ENCODE data around the gene TFDP2. TPM values are rescaled to one million over a fixed set of nuclear protein-coding genes. Genes with fewer than 3 reads are reported as not detected.

Gene TFDP2
- total and polyA plus RNA-seq, 2 experiments from 2014 or later: 150 to 410 TPM

DNA sequence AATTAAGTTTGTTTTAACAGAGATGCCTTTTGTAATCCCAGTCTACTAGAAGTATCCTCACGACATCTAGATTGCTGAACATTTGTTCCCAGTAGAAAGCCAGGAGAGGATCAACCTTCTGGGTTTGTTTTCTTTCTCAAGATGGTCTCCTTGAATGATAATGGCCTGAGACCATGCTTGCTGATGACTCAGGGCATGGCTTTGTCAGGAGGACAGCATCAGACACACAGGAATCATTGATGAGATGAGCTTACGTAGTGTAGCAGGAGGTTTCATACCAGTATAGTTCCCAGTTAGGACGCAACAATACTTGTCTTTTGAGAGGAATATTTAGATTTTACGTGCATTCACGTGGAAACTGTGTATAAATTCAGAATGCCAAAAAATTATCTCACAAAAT, 234.3 kb downstream of the TFDP2 start:
- Histone ChIP-seq H4K20me1 (replicated peaks; ENCODE audit: insufficient read depth) (0 out of 2 replicates have a peak, but pooled peaks cover 9% of the 10 kb centered on the region), H3F3A (replicated peaks; ENCODE audit: low read depth) (no peaks in the 10 kb centered on the region), H3K27ac (ENCODE audit: low read depth) (no peak overlapping the region), H3K27me3 (ENCODE audit: insufficient read depth) (no peaks in the 10 kb centered on the region), H3K4me1 (ENCODE audit: insufficient read depth) (no peaks in the 10 kb centered on the region), H3K4me2 (no peak overlapping the region), H3K36me3 (ENCODE audit: insufficient read depth) (peaks cover 12% of the 10 kb centered on the region; the same call in 1 of the 2 replicates), H3K79me2 (replicated peaks; ENCODE audit: insufficient read depth) (no peaks in the 10 kb centered on the region), H3K9me2 (ENCODE audit: insufficient read depth) (no peaks in the 10 kb centered on the region), H3K4me3 (no peak overlapping the region), H2AFZ (no peak overlapping the region)
- DNase-seq (ENCODE audit: low spot score): no peak
- peaks cover 86% of the 10 kb centered on the region for H3K36me3 Mint-ChIP-seq (ENCODE audit: low read depth)
- H3K4me1 Mint-ChIP-seq: no peaks in the 10 kb centered on the region
- H3K27ac Mint-ChIP-seq: no peak overlapping the region
- peaks cover 6% of the 10 kb centered on the region; the same call in 2 of the 3 replicates for H3K9me3 Mint-ChIP-seq
- H3K4me3 Mint-ChIP-seq: no peak overlapping the region
- no peak for ATAC-seq
- peaks cover 1% of the 10 kb centered on the region for H3K27me3 Mint-ChIP-seq (ENCODE audit: insufficient read depth, low read depth, poor library complexity)
- no peak for TF ChIP-seq POLR2AphosphoS5 (IDR thresholded peaks at IDR 0.05; ENCODE audit: low read depth)

GRCh38 chr3:141914311-141914710, 235.0 kb downstream of the TFDP2 start:
- Histone ChIP-seq H3K79me2 (replicated peaks; ENCODE audit: insufficient read depth) (no peaks in the 10 kb centered on the region), H3K4me1 (ENCODE audit: insufficient read depth) (no peaks in the 10 kb centered on the region), H4K20me1 (replicated peaks; ENCODE audit: insufficient read depth) (0 out of 2 replicates have a peak, but pooled peaks cover 10% of the 10 kb centered on the region), H3F3A (replicated peaks; ENCODE audit: low read depth) (no peaks in the 10 kb centered on the region), H3K9me2 (ENCODE audit: insufficient read depth) (no peaks in the 10 kb centered on the region), H3K36me3 (ENCODE audit: insufficient read depth) (peaks cover 12% of the 10 kb centered on the region; the same call in 1 of the 2 replicates), H2AFZ (no peak overlapping the region), H3K4me3 (no peak overlapping the region), H3K4me2 (no peak overlapping the region), H3K27ac (ENCODE audit: low read depth) (no peak overlapping the region), H3K27me3 (ENCODE audit: insufficient read depth) (no peaks in the 10 kb centered on the region)
- DNase-seq (ENCODE audit: low spot score) (no peak), ATAC-seq (no peak)
- peaks cover 1% of the 10 kb centered on the region for H3K27me3 Mint-ChIP-seq (ENCODE audit: insufficient read depth, low read depth, poor library complexity)
- no peak overlapping the region for H3K4me3 Mint-ChIP-seq
- H3K4me1 Mint-ChIP-seq: no peaks in the 10 kb centered on the region
- H3K27ac Mint-ChIP-seq: no peak overlapping the region
- peaks cover 91% of the 10 kb centered on the region for H3K36me3 Mint-ChIP-seq (ENCODE audit: low read depth)
- peaks cover 6% of the 10 kb centered on the region; the same call in 2 of the 3 replicates for H3K9me3 Mint-ChIP-seq
- no peak for TF ChIP-seq EZH2phosphoT487 (IDR thresholded peaks at IDR 0.05; ENCODE audit: unreplicated experiment)
- TF ChIP-seq ZNF331 (CRISPR knock-in tag; IDR thresholded peaks at IDR 0.05; ENCODE audit: low read depth): no peak
- TF ChIP-seq REST (IDR thresholded peaks at IDR 0.05; ENCODE audit: unreplicated experiment): no peak
- no peak for TF ChIP-seq JUNB (IDR thresholded peaks at IDR 0.05; ENCODE audit: unreplicated experiment)
- no peak for TF ChIP-seq POLR2AphosphoS5 (IDR thresholded peaks at IDR 0.05; ENCODE audit: low read depth)
- no peak for TF ChIP-seq CREB1 (CRISPR knock-in tag; IDR thresholded peaks at IDR 0.05; ENCODE audit: low read depth)
- TF ChIP-seq ZNF114 (CRISPR knock-in tag; IDR thresholded peaks at IDR 0.05): no peak
- TF ChIP-seq, protein P1, sequence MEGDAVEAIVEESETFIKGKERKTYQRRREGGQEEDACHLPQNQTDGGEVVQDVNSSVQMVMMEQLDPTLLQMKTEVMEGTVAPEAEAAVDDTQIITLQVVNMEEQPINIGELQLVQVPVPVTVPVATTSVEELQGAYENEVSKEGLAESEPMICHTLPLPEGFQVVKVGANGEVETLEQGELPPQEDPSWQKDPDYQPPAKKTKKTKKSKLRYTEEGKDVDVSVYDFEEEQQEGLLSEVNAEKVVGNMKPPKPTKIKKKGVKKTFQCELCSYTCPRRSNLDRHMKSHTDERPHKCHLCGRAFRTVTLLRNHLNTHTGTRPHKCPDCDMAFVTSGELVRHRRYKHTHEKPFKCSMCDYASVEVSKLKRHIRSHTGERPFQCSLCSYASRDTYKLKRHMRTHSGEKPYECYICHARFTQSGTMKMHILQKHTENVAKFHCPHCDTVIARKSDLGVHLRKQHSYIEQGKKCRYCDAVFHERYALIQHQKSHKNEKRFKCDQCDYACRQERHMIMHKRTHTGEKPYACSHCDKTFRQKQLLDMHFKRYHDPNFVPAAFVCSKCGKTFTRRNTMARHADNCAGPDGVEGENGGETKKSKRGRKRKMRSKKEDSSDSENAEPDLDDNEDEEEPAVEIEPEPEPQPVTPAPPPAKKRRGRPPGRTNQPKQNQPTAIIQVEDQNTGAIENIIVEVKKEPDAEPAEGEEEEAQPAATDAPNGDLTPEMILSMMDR (conservative IDR thresholded peaks at IDR 0.05; ENCODE audit: low read depth in 2 of 2): no peak
- TF ChIP-seq, protein P2, sequence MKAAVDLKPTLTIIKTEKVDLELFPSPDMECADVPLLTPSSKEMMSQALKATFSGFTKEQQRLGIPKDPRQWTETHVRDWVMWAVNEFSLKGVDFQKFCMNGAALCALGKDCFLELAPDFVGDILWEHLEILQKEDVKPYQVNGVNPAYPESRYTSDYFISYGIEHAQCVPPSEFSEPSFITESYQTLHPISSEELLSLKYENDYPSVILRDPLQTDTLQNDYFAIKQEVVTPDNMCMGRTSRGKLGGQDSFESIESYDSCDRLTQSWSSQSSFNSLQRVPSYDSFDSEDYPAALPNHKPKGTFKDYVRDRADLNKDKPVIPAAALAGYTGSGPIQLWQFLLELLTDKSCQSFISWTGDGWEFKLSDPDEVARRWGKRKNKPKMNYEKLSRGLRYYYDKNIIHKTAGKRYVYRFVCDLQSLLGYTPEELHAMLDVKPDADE (IDR thresholded peaks at IDR 0.05): no peak
- no peak for TF ChIP-seq EZH2 (IDR thresholded peaks at IDR 0.05; ENCODE audit: low read depth, unreplicated experiment)
- TF ChIP-seq STAT1 (IDR thresholded peaks at IDR 0.05; ENCODE audit: unreplicated experiment): no peak

Measured in GM23338 (cell line).